ENCODE results near the gene TBL1X. TPM values are rescaled to one million over a fixed set of nuclear protein-coding genes. Genes with fewer than 3 reads are reported as not detected.

TBL1X gene
- total and polyA plus RNA-seq, 2 of the 13 experiments (the other 11 are each of a cell fraction or from before 2014, with no cell fraction given), result 17.6 to 19.9 TPM

- no peak for TF ChIP-seq NFE2L2 (IDR thresholded peaks at IDR 0.05; ENCODE audit: low read length)
- no peak for TF ChIP-seq SIX1 (CRISPR knock-in tag; IDR thresholded peaks at IDR 0.05; ENCODE audit: borderline replicate concordance)
- no peak for TF ChIP-seq PRPF4 (IDR thresholded peaks at IDR 0.05; ENCODE audit: low read depth, low read length, poor library complexity, severe bottlenecking)
Observed at GRCh38 chrX:9698576-9698975, 233.7 kb downstream of the TBL1X start (continued).

GRCh38 chrX:9700555-9700954, 235.7 kb downstream of the TBL1X start:
- Histone ChIP-seq H3K4me3 (replicated peaks in 1 of 3; ENCODE audit: insufficient read depth in 1 of 3, low read depth in 2 of 3, low read length in 3 of 3) (no peak overlapping the region), H3K9ac (ENCODE audit: insufficient read depth, low read depth, low read length) (no peak overlapping the region), H3K9me3 (ENCODE audit: low read length) (no peaks in the 10 kb centered on the region), H3K27ac (ENCODE audit: extremely low read length, insufficient read depth, low read length) (no peak overlapping the region), H3K4me1 (ENCODE audit: insufficient read depth, low read length) (no peaks in the 10 kb centered on the region), H3K27me3 (ENCODE audit: control insufficient read depth in 1 of 2, insufficient read depth in 2 of 2, low read length in 2 of 2) (no peaks in the 10 kb centered on the region), H3K36me3 (replicated peaks in 1 of 2; ENCODE audit: control insufficient read depth in 1 of 2, insufficient read depth in 2 of 2, low read length in 2 of 2) (peaks cover 3 to 18% of the 10 kb centered on the region in 2 experiments; a peak in 4 of 5 replicates), H3K79me2 (ENCODE audit: insufficient read depth, low read length) (no peaks in the 10 kb centered on the region), H4K20me1 (ENCODE audit: insufficient read depth, low read length) (no peaks in the 10 kb centered on the region), H3K4me2 (ENCODE audit: low read depth, low read length) (no peak overlapping the region), H2AFZ (ENCODE audit: low read length) (no peak overlapping the region)
- in situ Hi-C loops (cut with HindIII; ENCODE audit: extremely low pct_ligation_motif_present, low pct_unique_long_range_greater_than_20kb) (loop anchor here (25.0 kb wide), 1 partner anchor 738 kb away; no protein-coding TSS in a partner anchor), intact Hi-C loops (cut with micrococcal nuclease; ENCODE audit: unreplicated experiment) (no loop called here)
- no TSS peak for BruUV-seq (replicated peaks)
- ATAC-seq, result no peak
- DNase-seq (ENCODE audit: low spot score), result no peak
- ChIA-PET POLR2A (no interaction called here), CTCF (ENCODE audit: low intra/inter-chr PET ratio, low total read pairs) (no interaction called here)
- 98% methylated on average over 8 of the region's 15 CpGs for WGBS (ENCODE audit: low lambda C conversion rate)
- FAIRE-seq, result no peak
- peak; percentile 20; the same call in 1 of the 2 replicates for TF ChIP-seq CTCF (CRISPR knock-in tag; IDR thresholded peaks at IDR 0.05)
- no peak for TF ChIP-seq ZNF570 (CRISPR knock-in tag; IDR thresholded peaks at IDR 0.05; ENCODE audit: borderline replicate concordance)
- no peak for TF ChIP-seq MBNL3 (CRISPR knock-in tag; conservative IDR thresholded peaks at IDR 0.05)
